Left ventricle myocardium inferior (tissue), 1 donor: ENCODE results near the gene RAB31. TPM values are rescaled to one million over a fixed set of nuclear protein-coding genes. Genes with fewer than 3 reads are reported as not detected.

Source experiments
- DNase-seq: peaks from one replicate; pipeline ENCODE4 v3.0.0-alpha.2; 2020
- H3K27ac ChIP-seq: fragments of 200-600 bp; replicated peaks from 2 replicates; pipeline ENCODE4 v1.8.0; 2021
- H3K27me3 ChIP-seq: fragments of 200-600 bp; 2 replicates; pipeline ENCODE4 v1.8.0; 2021; ENCODE audit warnings: low read depth
- H3K36me3 ChIP-seq: fragments of 200-600 bp; 2 replicates; pipeline ENCODE4 v1.8.0; 2021
- H3K4me1 ChIP-seq: fragments of 200-600 bp; 2 replicates; pipeline ENCODE4 v1.8.0; 2021
- H3K4me3 ChIP-seq: fragments of 200-600 bp; 2 replicates; pipeline ENCODE4 v1.8.0; 2021; ENCODE audit warnings: mild to moderate bottlenecking, moderate library complexity
- H3K9me3 ChIP-seq: fragments of 200-600 bp; replicated peaks from 2 replicates; pipeline ENCODE4 v1.8.0; 2021
- CTCF ChIP-seq: fragments of 200-600 bp; IDR thresholded peaks from 2 replicates; pipeline ENCODE4 v1.8.0; 2021; ENCODE audit warnings: antibody characterized with exemption, mild to moderate bottlenecking, borderline replicate concordance
- intact Hi-C: fragments of 100-400 bp; cut with micrococcal nuclease; formaldehyde crosslinking; loops from one replicate; pipeline ENCODE4 v1.11.0; 2022
- total RNA-seq: library from RNA; stranded (reverse); fragmentation: NEBNext Ultra II Directional; extraction: Animal tissue kit (Norgen Biotek cat#: 25700); gene quantifications from one replicate; pipeline ENCODE4 v1.2.1, GENCODE V29; 2021
- donor health status: DM: no; HTN: yes; CAD: no; lungs with severe emphysema.

RAB31 gene
- total RNA-seq, 1 donor from 2014 or later, result 12.0 TPM

GRCh38 chr18:9884090-9884489 lies 176.0 kb downstream of the RAB31 start:
- Histone ChIP-seq H3K27me3 (no peaks in the 10 kb centered on the region), H3K4me1 (no peaks in the 10 kb centered on the region), H3K36me3 (no peaks in the 10 kb centered on the region), H3K4me3 (no peak overlapping the region), H3K9me3 (no peaks in the 10 kb centered on the region), H3K27ac (no peak overlapping the region)
- no peak for DNase-seq
- intact Hi-C loops, result no loop called here
- no peak for TF ChIP-seq CTCF

- no peaks in the 10 kb centered on the region for H3K9me3 ChIP-seq
- intact Hi-C loops, result no loop called here
- H3K27me3 ChIP-seq, result no peaks in the 10 kb centered on the region
- no peak for DNase-seq
- TF ChIP-seq CTCF, result no peak
- H3K27ac ChIP-seq, result no peak overlapping the region
- no peak overlapping the region for H3K4me3 ChIP-seq
- H3K36me3 ChIP-seq, result no peaks in the 10 kb centered on the region
- H3K4me1 ChIP-seq, result no peaks in the 10 kb centered on the region
These were observed 176.5 kb downstream of the RAB31 start for GRCh38 chr18:9884532-9885140.

GRCh38 chr18:9885170-9886004 lies 177.3 kb downstream of the RAB31 start, which contains the start of gene TXNDC2:
TSS of gene TXNDC2 (plus strand) at chr18:9885973. CDS start at chr18:9886681, 708 bp downstream.
- Histone ChIP-seq H3K36me3 (no peaks in the 10 kb centered on the region), H3K27ac (no peak within 1 kb of the TSS), H3K27me3 (no peaks in the 10 kb centered on the region), H3K4me1 (peaks cover 4% of the 10 kb centered on the region), H3K9me3 (no peaks in the 10 kb centered on the region), H3K4me3 (no peak within 1 kb of the TSS)
- intact Hi-C loops, result no loop called here
- DNase-seq, result no peak
- no peak for TF ChIP-seq CTCF

- Histone ChIP-seq H3K36me3 (no peaks in the 10 kb centered on the region), H3K9me3 (no peaks in the 10 kb centered on the region), H3K4me1 (peaks cover 6% of the 10 kb centered on the region), H3K27me3 (no peaks in the 10 kb centered on the region), H3K4me3 (no peak overlapping the region), H3K27ac (no peak overlapping the region)
- intact Hi-C loops, result no loop called here
- DNase-seq, result no peak
- TF ChIP-seq CTCF, result no peak
These were observed 177.9 kb downstream of the RAB31 start for GRCh38 chr18:9886005-9886348.

GRCh38 chr18:9887992-9888391 lies 179.9 kb downstream of the RAB31 start:
- no peak for TF ChIP-seq CTCF
- no peaks in the 10 kb centered on the region for H3K27me3 ChIP-seq
- intact Hi-C loops, result no loop called here
- H3K27ac ChIP-seq, result no peak overlapping the region
- no peak for DNase-seq
- H3K4me1 ChIP-seq, result peaks cover 6% of the 10 kb centered on the region
- no peaks in the 10 kb centered on the region for H3K9me3 ChIP-seq
- no peaks in the 10 kb centered on the region for H3K36me3 ChIP-seq
- H3K4me3 ChIP-seq, result no peak overlapping the region
